Epithelial cell of esophagus (primary cell): ENCODE measurements around the gene CUL4A.
A peak's percentile ranks its signal among the peaks of the same experiment; 100 is the strongest.

Source experiments
- DNase-seq: peaks from one replicate; pipeline ENCODE4 v3.0.0; 2010; ENCODE audit warnings: low read depth
- H3K4me3 ChIP-seq: 2 replicates; pipeline ENCODE4 v1.5.1; 2011; ENCODE audit warnings: mild to moderate bottlenecking, low read length, control low read depth
- CTCF ChIP-seq: IDR thresholded peaks from 2 replicates; pipeline ENCODE4 v1.5.1; 2011; ENCODE audit warnings: low read depth, mild to moderate bottlenecking, low read length, control low read depth, inconsistent platforms; ENCODE audit not compliant: insufficient read depth; ENCODE audit errors: missing control alignments

The CUL4A gene

GRCh38 chr13:113187263-113187669, 22.1 kb upstream of the CUL4A start:
- TF ChIP-seq CTCF = peak; percentile 16
- DNase-seq = peak; percentile 99
- H3K4me3 ChIP-seq = no peak overlapping the region

GRCh38 chr13:113187883-113188665, 21.3 kb upstream of the CUL4A start:
- no peak for DNase-seq
- TF ChIP-seq CTCF = no peak
- no peak overlapping the region for H3K4me3 ChIP-seq

- TF ChIP-seq CTCF = no peak
- H3K4me3 ChIP-seq = no peak overlapping the region
- DNase-seq = no peak
Measured at GRCh38 chr13:113190181-113190580, 19.2 kb upstream of the CUL4A start.

GRCh38 chr13:113192279-113192678, 17.1 kb upstream of the CUL4A start:
- no peak overlapping the region for H3K4me3 ChIP-seq
- TF ChIP-seq CTCF = no peak
- no peak for DNase-seq

- TF ChIP-seq CTCF = no peak
Measured at GRCh38 chr13:113192902-113193301, 16.5 kb upstream of the CUL4A start.

GRCh38 chr13:113195360-113195759, 14.1 kb upstream of the CUL4A start:
- no peak for DNase-seq
- no peak for TF ChIP-seq CTCF
- no peak overlapping the region for H3K4me3 ChIP-seq

More at GRCh38 chr13:113192902-113193301, 16.5 kb upstream of the CUL4A start:
- peak; percentile 71 for DNase-seq
- H3K4me3 ChIP-seq = no peak overlapping the region
